Dedifferentiated amniotic fluid mesenchymal stem cell (primary cell): ENCODE results near the gene TAOK3.
A peak's percentile ranks its signal among the peaks of the same experiment; 100 is the strongest.

ENCODE experiments used
- DNase-seq: peaks from one replicate; pipeline ENCODE4 v3.0.0-alpha.2; 2016; ENCODE audit errors: extremely low spot score

The TAOK3 gene

DNA sequence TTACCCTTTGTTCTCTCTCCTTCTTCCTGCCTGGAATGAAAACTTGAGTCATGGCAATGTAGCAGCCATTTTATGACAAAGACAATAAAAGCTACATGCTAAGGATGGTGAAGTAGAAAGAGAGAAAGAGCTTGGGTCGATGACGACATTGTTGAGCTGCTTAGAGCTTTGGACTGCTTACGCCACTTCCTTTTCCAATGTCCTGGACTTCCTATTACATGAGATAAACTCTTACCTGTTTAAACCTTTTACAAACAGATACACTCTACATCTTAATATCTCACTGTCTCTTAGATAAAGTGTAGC is 166.6 kb downstream of the TAOK3 start:
- DNase-seq = no peak

DNA sequence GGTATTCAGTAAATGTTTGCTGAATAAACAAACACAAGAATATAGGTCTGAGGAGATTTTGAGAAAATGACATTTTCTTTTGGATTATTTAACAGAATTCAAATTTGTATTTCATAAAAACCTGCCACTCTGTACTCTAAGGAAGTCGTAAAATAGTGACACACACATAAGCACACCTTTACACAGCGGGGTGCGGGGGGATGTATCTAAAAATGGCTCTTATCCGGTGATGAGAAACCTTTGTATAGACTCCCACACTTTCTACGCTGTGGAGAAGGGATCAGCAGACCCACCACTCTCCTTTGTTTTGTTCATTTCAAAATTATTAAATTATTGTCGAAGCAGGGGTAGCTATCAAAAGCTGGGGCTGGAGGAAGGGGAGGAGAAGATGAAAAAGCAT is 178.7 kb downstream of the TAOK3 start:
- DNase-seq = no peak

GRCh38 chr12:118193477-118193876 is 179.2 kb downstream of the TAOK3 start:
- DNase-seq = no peak

DNA sequence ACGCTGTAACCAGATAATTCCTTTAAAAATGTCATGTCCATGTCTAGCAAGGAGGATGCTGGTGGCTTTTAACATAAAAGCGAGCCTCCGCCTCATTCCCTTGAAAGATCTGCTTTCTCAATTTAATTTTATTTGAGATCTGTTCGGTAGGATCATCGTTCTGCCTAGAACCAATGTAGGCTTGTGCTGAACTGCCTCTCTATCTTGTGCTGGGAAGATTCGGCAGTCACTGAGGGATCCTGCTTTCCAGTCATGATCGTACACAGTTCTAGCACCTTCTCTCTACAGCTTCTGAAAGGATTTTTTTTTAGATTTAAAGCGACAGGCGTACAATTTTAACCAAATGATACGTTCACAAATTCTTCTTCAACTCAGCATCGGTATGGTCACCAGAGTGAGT is 182.4 kb downstream of the TAOK3 start:
- peak; percentile 15 for DNase-seq

DNA sequence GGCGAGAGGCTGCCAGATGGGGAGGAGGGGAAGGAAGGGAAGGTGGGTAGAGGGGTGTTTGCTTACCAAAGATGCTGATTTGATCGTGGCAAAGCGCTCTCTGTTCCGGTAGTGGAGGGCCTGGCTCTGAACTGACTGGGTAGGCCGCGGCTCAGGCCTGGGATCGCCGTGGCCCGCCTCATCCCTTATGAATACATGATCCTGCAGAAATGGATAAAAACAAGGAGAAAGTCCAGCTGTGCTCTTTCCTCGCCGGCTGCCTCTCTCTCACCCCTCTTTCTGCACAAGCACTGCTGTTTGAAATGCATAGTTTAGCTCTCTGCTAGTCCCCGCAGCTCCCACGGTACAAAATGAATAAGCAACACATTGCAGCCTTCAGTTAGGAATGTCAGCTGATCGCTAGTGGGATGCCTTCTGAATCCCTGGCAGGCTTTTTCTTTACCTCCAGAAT is 182.9 kb downstream of the TAOK3 start:
- DNase-seq = peak; percentile 49

- DNase-seq = no peak
Measured at GRCh38 chr12:118188690-118189371, 183.9 kb downstream of the TAOK3 start.

- no peak for DNase-seq
Measured at GRCh38 chr12:118187751-118188435, 184.8 kb downstream of the TAOK3 start.

GRCh38 chr12:118185602-118186397 is 186.9 kb downstream of the TAOK3 start:
- DNase-seq = no peak

DNA sequence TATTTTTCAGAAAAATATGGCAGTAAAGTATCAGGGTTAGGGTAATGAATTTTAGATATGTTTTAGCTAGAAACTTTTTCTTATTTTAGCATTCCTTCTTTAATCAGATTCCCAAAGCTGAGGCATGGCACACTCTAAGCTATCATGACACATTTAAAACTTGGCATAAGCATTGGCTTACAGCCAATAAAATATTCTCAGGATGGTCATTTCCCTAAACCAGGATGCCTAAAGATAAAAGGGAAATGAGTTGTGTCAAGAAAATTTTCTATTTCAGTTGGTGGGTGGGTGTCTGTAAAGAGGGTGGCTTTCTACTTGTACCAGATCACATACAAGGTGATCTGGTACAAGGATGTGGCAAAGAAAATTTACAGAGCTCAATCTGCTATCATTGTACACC is 189.0 kb downstream of the TAOK3 start:
- DNase-seq = no peak

DNA sequence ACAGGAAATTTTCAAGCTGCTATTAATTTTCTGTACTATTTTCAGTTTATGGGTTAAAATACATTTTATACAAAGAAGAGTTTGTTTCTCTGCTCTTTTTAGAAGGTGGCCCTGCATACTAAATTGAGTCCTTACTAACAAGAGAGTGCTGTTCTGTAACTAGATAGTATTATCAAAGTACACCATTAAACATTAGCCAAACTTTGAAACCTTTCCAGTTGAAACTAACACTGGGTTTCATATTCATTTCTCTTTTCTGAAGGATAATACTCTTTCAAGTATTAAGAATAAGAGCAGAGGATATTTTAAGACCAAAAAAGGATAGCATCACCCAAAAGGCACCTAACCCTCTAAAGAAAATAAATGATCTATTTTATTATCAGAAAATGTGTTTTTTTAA is 189.6 kb downstream of the TAOK3 start:
- no peak for DNase-seq

GRCh38 chr12:118175823-118176447 is 196.8 kb downstream of the TAOK3 start:
- no peak for DNase-seq

DNA sequence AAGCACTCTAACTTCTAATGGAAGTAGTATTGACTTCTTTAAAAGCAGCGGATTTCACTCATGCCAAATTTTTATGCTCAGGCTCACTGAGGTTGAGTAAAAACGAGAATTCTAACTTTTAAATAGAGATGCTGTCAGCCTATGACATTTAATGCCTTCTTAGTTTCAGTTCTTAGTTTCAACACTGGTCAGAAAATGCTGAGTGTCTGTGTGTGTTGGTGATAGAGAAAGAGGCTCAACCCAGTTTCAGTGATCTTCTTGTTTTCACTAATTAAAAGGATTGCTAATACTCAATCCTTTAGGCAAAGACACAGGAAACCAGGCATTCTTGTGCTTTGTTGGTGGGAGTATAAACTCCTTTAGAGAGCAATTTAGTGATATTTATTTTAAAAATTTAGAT is 205.8 kb downstream of the TAOK3 start:
- no peak for DNase-seq

DNA sequence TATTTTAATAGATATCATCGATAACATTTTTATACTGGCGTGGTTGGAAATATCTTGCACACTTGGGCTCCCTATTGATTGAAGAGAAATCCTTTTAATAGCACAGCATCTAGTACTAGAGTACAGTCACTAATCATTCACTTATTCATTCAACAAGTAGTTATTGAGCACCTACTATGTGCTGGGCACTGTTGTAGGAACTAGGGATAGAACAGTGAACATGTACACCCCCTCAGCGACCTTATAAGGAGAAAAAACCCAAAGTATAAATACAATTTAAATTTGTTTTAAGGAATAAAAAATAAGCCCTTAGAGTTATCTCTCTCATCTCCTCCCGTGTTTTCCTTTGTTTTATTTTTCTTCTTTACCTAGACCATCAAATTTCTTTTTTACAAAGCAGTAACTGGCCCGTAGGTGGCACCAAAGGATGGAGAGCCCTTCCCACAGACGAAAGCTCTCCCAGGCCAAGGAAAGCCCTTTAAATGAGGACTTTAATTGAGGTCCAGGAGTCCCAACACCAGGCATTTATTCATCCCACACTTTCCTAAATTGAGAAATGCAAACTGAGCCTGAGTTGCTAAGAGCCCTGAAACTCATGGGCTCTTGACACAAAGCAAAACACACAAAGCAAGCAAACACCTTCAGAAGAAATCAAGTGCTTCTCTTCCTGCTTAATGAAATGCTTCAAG is 207.8 kb downstream of the TAOK3 start:
- no peak for DNase-seq

- DNase-seq = no peak
Measured at GRCh38 chr12:118160536-118160935, 212.2 kb downstream of the TAOK3 start.

- DNase-seq = no peak
Measured at GRCh38 chr12:118151755-118152154, 221.0 kb downstream of the TAOK3 start.

- no peak for DNase-seq
Measured at GRCh38 chr12:118150625-118151024, 222.1 kb downstream of the TAOK3 start.

DNA sequence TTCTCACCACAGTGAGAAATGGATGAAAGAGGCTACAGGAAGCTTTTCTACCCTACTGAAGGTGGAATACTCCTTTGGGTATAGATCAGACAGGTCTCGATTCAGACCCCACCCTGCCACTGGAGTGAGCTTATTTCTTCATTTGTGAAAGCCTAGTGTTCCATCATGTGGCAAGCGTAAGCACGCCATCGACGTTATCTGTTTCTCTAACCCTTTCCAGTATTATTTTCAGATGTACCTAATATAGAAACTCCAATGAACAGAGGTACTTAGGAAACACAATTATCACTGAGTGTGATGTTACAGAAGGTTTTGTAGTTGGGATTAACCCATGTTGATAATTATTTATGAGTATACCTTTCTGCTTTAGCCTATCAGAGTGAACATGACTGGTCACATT is 224.4 kb downstream of the TAOK3 start:
- no peak for DNase-seq

DNA sequence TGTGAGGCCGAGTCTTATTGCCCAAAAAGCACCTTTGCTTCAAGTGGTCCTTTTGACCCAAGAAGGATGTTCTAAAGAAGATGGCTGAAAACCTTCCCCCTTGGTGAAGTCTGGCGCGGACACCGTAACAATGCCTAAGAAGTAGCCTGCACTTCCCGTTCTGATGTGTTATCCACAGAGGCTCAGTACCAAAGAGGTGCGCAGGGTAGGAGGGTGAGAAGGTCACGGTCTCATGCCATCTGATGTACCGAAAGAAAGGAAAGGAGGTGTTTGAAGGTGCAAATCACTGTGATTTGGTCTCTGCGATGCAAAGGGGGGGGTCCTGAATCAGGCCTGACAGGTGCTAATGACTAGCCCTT is 226.9 kb downstream of the TAOK3 start:
- DNase-seq = no peak

GRCh38 chr12:118145113-118145797 is 227.5 kb downstream of the TAOK3 start:
- no peak for DNase-seq

- DNase-seq = no peak
Measured at GRCh38 chr12:118144499-118144898, 228.2 kb downstream of the TAOK3 start.

DNA sequence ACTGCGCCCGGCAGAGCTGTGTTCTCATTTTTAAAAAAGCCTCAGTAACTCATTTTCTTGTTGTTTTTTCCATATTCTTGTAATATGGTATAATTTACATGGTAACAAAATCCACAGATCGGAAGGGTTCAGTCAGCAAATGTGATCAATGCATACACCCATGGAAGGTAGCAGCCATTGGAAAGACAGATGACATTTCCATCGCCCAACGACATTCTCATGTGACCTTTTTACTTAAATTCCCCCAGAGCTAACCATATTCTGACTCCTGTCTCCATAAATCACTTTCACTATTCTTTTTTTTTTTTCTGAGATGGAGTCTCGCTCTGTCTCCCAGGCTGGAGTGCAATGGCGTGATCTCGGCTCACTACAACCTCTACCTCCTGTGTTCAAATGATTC is 231.9 kb downstream of the TAOK3 start:
- DNase-seq = no peak
